Vein endothelial cell (primary cell): ENCODE data around the gene ECHDC3. TPM values are rescaled to one million over a fixed set of nuclear protein-coding genes. Genes with fewer than 3 reads are reported as not detected.

Experiments
- total RNA-seq: library from RNA; depleted of rRNA; stranded (reverse); fragments of >200 nt; gene quantifications from 2 replicates; pipeline ENCODE4 v1.2.3, GENCODE V29; 2012

Gene ECHDC3
- total RNA-seq = 1.3 and 11.9 TPM in 2 replicates

GRCh38 chr10:11742009-11742778, at the start of gene ECHDC3:
TSS of gene ECHDC3 (plus strand) at chr10:11742382. CDS start at chr10:11742577, 195 bp downstream.

Other genes with a start within 250 kb of the ECHDC3 start
- gene USP6NL, start 130.7 kb upstream of the ECHDC3 start, total RNA-seq = 26.1 and 29.6 TPM in 2 replicates
- 10.0 and 11.8 TPM in 2 replicates for gene PROSER2, start 81.0 kb downstream of the ECHDC3 start, total RNA-seq